IPS-NIHi11 (cell line): ENCODE data around the gene BCAS1.
"Not testable (repeated sequence)": the region's sequence is repeated elsewhere in the genome, so short reads cannot be mapped to it uniquely, and the experiment has no call there.

Source experiments
- DNase-seq: peaks from one replicate; pipeline ENCODE4 v3.0.0; 2012; ENCODE audit warnings: mixed read lengths, low spot score

BCAS1 gene

DNA sequence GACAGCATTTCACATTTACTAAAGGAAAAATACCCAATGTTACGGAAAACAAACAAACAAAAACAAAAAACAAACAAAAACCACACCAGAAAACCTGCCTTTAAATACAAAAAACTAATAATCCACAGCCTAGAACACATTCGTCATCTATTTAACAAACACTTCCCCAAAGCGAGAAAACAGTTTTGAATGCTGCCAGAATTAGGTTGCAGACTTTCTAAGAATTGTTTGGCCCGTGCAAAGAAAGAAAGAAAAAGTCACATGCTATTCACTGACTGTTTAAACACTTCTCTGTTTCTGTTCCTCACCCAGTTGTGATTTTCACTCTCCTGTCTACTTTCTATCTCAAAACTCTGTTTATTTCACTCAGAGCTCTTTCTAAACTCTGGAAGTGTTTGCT, 52.5 kb downstream of the BCAS1 start:
- DNase-seq, result no peak

DNA sequence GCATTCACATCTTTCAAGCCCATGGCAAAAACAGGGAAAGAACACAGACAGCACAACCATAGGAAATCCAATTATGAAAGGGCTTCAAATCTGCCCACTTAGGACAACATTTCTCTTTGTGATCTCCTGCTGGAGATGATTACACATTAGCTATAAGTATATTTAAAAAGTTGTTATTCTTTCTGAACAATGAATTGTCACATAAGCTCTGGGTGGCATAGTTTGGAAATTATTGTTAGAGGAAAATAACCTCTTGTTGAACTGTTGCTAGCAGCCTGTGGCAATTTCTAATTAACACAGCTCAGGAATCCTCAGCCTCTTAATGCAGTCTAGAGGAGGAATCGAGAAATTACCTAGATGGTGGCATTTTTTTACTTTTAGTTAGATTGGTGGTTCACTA, 54.9 kb downstream of the BCAS1 start:
- DNase-seq, result no peak

DNA sequence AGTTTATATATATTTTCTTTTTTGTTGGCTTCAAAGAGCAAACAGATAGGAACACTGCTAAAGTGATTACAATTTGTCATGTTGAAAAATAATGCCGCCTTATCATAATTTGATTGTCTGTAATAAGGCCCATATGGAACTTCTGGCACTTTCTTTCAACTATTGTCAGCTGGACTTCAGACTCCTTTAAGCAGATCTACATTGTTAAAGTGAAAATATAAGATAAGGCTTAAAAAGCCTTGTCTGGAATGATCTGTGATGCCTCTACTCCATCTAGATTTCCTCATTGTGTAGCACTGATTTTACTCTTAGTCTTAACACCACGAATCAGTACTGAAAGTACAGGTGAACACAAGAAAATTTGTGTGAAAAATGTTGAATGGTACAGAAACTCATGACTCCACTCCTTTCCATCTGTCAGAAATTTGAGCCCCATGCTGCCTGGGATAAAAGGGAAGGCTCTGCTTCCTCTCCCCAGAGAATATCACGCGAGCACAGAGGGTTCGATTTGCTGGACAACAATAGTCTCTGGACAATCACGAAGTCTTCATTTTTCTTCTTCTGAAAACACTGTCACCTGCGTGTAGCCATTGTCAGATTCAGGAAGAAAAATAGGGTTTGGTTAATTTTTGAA, 56.0 kb downstream of the BCAS1 start:
- DNase-seq, result no peak

DNA sequence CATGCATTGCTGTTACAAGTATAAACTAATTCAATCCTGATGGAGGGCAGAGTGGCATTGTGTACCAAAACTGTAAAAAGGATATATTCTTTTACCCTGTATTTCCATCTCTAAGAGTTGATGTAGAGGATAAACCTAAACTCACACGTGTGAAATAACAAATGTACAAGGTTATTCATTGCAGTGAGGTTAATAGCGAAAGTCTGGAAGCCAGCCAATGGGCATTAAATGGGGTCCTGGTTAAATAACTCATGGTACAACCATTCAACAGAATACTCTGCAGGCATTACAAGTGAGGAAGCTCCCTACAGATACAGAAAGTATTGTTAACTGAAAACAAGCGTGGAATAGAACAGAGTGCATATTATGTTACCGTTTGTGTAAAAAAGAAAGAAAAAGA, 56.9 kb downstream of the BCAS1 start:
- DNase-seq, result no peak

DNA sequence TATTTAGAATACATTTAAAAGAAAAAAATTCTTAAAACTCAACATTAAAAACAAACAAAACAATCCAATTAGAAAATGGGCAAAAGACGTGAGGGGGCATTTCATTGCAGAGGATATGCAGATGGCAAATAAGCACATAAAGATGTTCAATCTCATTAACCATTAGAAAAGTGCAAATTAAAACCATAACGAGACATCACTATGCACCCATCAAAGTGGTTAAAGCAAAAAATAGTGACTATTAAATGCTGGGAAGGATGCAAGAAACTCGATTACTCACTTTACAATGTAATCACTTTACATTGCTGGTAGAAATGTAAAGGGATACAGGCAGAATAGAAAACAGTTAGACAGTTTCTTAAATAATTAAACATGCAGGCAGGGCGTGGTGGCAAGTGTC, 59.0 kb downstream of the BCAS1 start:
- DNase-seq, result no peak

DNA sequence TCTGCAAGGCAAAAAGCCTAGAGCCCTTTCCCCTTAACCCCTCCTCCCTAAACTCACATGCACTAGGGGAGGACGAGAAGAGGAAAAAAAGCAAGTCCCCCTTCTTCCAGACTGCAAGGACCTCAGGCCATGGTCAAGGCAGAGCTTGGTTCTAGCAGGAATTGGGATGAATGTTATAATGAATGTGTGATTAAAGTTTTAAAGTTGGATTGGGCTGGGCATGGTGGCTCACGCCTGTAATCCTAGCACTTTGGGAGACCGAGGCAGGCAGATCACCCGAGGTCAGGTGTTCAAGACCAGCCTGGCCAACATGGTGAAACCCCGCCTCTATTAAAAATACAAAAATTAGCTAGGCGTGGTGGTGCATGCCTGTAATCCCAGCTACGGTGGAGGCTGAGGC, 64.2 kb downstream of the BCAS1 start:
- DNase-seq, result not testable (repeated sequence)

DNA sequence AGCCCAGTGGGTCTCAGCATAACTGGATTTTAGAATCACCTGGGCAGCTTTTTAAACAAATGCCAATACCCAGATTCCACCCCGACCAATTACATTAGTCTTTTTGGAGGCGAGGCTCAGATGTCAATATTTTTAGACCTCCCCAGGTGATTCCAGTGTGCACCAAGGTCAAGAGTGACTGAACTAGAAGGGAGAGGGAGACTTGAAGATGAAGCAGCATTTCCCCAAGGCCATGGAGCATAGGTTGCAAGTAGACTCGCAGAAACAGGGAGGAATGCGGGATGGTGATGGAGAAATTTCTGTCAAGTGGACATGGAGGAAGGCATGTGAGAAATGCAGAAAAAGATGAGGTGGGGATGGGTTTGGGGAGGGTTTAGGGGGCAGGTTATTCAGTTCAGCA, 64.9 kb downstream of the BCAS1 start:
- DNase-seq, result no peak

DNA sequence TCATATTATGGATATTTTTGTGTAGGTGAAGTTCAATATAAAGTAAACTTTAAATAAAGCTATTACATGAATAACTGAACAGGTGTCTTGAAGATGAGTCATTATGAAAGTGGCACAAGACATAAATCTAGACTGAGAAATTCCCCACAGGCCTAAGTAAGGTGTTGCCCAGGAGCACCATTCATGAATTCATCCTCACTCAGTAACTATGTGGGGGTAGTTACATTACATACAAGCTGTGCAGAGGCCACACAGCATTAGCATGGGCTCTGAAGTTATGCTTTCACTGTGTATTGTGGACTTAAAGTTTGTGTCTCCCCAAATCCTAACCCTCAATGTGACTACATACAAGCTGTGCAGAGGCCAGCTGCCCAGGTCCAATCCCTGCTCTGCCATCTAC, 65.9 kb downstream of the BCAS1 start:
- DNase-seq, result no peak

DNA sequence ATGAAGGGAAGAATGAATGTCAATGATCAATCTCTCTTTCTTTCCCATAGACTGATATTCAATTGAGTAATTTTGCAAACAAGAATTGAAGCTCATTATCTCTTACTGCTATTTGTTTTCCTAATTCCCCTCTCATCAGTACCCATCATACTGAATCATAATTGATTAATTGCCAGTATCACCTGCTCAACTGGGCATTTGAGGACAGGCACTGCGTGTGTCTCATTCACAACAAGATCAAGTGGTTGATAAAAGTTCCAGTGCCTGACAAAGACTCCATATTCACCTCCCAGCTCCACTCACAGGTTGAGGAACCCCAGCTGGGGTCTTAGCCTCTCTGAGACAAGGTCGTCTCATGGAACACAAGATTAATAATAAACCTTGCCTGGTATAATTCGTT, 67.7 kb downstream of the BCAS1 start:
- no peak for DNase-seq

DNA sequence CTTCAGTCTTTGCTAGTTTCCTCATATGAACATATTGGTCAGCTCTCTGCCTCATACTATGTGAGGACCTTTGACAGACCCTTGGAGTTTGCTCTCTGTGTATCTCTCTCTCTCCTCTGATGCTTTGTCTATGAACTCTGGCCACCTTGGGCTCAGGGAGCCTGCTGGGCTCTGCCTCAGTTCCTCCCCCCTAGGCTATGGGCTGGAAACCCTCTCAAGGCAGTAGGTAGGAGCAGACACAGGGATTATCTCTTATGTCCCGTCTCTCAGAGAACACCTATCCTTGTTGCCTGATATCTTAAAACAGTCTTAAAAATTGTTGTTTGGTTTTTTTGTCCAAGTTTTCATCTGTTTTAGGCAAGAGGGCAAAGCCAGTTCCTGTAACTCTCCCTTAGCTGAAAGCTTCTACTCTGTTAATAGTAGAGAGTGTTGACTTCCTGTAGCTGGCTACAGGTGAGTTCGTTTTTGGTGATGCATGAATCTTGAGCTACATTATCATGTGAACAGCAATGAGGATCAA, 68.3 kb downstream of the BCAS1 start:
- no peak for DNase-seq

DNA sequence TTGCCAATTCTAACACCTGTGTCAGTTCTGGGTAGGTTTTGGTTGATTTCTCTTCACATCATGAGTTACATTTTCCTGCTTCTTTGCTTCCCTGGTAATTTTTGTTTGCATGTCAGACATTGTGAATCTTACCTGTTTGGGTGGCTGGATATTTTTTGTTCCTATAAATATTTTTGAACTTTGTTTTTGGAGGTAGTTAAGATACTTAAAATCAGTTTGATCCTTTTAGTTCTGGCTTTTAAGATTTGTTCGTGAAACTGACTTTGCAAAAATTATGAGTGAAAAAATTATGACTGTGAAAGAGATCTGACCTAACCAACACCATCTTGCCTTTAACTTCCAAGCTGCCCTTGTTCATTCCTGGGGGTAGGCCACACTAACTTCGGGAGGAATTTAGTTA, 69.5 kb downstream of the BCAS1 start:
- DNase-seq, result no peak

DNA sequence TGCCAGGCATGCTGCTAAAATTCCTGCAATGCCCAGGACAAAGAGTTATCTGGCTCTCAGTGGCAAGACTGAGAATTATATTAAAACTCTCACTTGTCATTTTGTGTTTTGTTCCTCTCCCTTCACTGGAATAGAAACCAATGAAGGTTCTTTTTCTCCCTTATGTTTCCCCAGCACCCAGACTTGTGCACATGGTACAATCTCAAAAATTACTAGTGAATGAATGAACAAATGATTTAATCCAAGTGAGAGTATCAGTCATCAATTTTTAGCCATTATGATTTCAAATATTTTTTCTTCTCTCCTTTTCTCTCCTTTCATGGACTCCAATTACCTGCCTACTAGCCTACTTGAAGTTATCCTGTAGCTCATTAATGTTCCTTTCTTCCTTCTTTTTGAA, 70.1 kb downstream of the BCAS1 start:
- DNase-seq, result no peak

DNA sequence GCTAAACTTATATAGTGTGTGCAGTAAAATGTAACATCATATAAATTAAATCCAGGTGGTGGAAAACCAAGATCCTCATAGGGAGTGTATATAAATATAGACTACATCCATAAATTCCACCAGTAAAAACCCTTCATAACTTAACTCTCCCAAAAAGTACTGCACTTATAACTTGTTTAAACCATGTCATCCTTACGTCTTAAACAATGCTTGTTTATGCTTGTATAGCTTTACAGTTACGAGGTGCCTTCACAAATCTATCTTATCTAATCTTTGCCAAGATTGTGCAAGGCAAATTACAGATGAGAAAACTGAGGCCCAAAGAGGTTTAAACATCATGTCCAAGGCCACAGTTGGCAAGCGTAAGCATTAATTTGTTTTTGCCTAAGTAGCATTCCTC, 71.3 kb downstream of the BCAS1 start:
- DNase-seq, result no peak

DNA sequence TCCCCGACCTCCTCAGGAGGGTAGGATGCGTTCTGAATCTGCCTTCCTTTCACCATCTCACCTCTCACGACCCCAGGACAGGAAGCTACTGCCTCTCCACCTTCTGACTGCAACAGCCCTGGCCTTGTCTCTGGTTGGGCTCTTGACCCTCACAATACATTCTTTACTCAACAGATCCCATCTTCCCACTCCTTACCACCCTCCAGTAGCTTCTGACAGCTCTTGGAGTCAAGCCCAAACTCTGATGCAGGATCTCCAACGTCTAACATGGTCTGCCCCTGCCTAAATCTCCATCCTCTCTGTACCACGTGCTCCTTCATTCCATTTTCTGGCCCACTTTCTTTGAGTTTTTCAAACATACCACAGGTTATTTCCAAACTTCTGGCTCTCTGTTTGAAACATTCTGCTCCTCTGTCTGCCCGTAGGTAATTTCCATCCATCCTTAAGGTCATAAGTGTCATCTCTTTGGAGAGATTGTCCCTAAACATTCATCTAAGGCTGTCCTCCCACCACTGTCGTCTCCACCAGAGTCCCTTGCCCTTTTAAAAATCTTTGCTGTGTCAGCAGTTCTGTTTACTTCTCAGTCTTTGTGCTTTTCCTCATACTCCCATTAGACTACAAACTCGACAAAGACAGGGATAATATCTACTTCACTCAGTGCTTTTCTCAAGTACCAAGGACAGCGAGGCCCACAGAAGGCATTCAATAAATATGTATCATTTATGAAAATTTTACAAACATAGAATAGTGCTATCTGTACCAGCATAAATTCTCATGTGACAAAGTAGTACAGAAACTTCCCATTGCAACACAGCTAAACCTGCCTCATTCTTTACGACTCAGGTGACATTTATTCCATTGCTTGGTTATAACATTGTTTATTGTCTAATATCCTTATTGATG, 73.6 kb downstream of the BCAS1 start:
- DNase-seq, result no peak

DNA sequence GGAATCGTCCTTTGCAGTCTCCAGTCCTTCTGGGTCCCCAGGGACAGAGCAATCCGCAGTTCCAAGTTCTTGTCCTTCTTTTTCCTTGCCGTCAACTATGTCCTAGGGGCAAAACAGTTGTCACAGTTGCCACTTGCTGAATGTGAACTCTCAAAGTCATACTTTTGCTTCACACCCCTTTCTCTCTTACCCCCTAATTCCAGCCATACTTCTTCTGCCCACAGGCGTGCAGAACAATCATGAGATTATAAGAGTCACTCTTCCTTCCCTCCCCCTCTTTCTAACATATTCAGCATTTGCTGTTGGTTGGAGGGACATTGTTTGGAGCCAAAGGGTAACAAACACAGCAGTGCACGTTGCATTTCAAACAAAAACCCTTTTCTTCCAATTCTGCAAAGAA, 74.4 kb downstream of the BCAS1 start:
- DNase-seq, result no peak

DNA sequence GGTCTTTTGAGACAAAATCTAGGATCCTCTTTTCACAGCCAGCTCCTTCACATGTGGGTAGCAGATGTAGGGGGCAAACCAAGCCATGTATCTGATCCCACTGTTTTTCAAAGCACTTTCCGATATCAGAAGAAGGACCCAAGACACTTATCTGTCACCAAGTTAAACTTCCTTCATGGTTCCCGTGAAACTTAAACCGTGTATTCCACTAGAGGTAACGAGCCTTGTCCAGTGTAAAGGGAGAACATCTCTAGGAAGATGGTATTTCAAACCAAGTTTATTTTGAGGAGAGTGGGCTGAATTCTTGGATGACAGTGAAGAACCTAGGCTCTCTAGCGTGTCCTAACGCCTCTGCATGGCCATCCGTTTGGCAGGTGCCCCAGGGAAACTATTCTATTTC, 76.3 kb downstream of the BCAS1 start:
- DNase-seq, result no peak

DNA sequence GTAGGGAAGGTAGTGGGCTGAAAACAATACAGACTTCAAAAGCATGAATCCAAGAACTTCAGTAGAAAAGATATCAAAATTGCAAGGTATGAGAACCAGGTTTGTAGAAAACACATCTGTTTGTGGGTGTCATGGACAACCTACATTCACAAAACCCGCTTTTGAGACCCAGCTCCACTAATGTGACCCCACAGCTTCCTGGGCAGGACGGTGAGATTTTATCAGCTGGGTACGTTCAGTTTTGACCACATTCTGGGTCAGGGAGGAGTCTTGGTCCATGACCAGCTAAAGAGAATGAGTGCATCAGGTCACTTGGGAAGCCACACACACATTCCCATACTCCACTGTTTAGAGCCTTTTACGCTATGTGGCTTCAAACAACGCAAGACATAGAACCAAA, 77.1 kb downstream of the BCAS1 start:
- no peak for DNase-seq

DNA sequence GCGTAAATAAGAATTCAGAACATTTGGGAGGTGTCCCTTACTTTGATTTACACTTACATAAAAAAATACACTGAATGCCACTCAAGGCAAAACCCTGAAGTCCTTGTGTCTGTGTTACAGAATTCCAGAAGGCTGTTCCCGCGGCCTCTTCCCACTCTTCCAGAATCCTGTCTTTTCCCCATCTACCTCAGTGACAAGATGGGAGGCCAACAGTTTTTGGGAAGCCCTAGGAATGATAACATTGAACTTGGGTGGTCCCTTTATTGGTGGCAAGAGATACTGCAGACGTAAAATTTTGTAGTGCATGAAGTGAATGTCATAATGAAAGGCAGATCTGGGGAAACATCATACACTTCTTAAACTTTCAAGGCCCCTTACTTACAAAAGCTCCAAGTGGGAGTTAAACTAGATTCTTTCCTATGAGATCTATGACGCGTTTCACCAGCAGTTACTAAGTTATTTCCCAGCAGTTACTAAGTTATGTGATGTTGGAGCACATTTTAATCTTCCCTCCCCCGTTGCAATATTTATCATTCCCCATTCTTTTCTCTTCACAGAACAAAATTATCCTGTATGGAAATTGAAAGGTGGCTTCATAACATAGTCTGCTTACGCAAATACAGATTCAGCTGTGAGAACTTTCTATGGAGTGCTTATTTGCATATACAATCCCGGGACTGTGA, 79.5 kb downstream of the BCAS1 start:
- DNase-seq, result no peak

DNA sequence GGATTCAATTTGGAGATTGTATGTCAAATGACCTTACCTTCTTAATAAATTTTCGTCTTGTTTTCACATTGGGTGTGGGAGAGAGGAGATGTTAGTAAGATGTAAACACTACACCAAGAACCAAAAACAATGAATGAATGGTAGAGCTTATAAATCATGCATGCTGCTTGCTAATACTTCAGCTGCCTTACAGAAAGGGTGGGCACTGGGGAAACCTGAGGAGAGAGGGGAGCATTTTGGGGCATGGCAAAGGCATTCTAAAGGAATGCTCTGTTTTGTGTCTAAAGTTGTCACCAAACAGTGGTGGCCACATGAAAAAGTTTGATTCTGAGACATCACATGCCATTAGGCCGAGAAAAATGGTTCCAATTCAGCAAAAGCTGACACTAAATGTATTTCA, 80.4 kb downstream of the BCAS1 start:
- DNase-seq, result no peak

DNA sequence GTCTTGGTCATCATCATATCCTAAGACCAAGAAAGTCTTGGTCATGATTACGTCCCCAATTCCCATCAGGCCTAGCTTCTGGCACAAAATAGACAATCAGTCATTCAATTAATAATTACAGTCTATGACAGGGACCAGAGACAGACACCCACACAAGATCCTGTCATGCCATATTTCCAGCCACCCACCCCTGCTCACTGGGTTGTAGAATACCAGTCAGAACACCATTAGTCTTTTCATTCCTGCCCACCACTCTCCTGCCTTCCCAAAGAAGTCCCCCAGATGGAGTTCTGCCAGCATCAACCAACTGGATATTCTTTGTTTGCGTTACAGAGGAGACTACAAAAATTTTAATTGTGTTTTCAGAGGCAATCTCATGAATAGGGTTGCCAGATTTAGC, 81.0 kb downstream of the BCAS1 start:
- no peak for DNase-seq

DNA sequence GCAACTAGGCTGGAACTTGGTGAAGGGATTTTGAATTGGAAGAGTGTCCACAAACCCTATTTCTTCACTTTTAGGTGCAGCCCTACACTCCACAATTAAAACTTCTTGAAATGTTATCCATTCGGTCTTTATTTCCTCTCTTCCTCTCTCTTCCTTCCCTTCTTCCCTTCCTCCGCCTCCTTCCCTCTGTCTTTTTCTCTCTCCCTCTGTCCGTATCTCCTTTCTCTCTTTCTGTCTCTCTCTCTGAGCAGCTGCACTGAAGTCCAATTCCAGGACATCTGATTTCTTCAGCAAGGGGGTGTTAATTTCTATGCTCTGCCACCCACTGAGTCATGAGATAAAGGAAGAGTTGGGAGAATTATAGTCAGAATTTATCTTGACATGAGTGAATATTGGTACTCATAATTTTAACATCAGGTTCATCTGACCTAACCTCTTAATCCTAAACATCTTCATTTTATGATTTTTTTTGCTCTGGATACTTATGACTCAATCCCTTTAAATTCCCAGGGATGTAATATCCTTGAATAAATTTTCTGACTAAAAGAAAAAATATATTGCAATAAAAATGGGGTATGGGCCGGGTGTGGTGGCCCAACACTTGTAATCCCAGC, 84.2 kb downstream of the BCAS1 start:
- no peak for DNase-seq

DNA sequence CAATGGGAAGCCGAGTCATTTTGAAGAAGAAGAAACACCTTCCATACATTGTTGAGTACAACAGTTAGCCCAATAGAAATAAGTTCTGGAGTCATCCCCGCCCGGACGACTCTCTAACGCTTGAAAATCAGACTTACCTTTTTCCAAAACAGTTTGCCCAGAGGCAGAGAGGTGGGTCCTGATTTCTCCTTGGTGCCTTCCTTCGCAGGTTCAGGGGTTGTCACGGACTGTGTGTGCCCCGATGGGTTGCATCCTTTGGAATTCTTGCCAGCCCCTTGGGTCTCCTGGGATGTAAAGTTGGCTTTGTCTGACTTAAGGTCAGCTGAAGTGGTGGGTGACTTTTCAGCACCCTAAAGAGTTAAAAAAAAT, 85.3 kb downstream of the BCAS1 start:
- DNase-seq, result no peak
